Kidney glomerular epithelial cell (primary cell): ENCODE results near the gene ANGPTL4.
"Not testable (repeated sequence)": the region's sequence is repeated elsewhere in the genome, so short reads cannot be mapped to it uniquely, and the experiment has no call there.

Experiments used
- DNase-seq: peaks from one replicate; lab custom pipeline; 2025; lab: John Stamatoyannopoulos, UW

Gene ANGPTL4

DNA sequence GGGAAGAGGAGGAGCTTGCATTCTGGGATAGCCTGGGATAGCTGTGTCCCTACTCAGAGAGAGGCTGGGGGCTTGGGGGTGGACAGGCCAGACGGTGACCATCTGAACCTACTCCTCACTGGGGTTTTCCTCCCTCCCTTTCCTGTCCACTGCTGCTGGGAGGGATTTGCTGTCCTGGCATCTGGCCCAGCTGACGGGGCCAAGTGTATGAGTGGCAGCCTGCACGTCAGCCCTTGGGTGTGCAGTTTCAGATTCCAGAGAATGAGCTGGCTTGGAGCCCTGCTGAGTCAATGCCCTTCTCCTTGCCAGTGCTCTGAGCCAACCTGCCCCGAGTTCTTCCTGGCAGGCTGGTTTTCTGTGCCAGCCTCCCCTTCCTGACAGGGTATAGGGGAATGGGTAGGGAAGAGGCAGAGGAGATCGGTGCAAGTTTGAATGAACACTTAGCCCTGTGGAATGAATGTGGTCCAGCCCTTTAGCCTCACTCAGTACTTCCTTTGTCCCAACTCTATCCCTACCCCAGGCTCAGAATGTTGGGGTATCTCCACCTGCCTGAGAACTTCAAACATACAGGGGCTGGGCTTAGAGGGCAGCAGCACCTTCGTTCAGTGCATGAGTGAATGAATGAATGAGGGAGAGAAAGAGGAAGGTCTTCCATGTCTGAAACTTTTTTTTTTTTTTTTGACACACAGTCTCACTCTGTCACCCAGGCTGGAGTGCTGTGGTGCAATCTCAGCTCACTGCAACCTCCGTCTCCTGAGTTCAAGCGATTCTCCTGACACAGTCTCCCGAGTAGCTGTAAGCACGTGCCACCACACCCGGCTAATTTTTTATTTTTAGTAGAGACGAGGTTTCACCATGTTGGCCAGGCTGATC lies 1.8 kb upstream of the ANGPTL4 start:
- peak; percentile 98 for DNase-seq

DNA sequence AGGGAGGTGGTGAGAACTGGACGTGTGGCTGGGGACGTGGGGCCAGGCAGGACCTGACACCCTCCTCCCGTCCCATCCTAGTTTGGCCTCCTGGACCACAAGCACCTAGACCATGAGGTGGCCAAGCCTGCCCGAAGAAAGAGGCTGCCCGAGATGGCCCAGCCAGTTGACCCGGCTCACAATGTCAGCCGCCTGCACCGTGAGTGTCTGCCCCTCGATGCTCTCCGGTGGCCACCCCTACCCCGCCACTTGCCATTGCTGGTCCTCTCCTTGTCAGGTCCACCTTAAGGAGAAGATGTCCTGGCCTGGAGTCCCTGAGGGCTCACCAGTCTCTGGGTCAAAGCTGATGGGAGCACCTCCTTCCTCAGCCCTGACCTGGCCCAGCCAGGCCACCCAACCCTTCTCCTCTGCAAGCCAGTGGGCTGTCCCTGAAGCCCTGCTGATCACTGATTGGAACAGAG lies 2.2 kb downstream of the ANGPTL4 start:
- DNase-seq = no peak

DNA sequence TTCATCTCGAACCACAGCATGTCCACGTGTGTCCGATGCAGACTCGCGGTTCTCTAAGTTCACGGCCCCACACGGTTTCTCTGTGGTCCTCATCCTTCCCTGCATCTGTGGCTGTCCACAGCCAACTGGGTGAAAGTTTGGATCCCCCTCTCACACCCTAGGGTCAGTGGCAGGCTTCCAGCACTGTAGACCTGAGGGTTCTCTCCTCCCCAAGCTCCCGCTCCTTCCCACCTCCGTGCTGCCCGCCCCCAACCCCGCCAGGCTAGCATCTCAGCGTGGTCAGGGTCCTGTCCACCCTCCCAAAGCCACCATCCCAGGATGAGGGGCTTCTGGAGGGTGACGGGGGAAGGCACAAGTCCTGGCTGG lies 3.0 kb downstream of the ANGPTL4 start:
- DNase-seq = no peak

DNA sequence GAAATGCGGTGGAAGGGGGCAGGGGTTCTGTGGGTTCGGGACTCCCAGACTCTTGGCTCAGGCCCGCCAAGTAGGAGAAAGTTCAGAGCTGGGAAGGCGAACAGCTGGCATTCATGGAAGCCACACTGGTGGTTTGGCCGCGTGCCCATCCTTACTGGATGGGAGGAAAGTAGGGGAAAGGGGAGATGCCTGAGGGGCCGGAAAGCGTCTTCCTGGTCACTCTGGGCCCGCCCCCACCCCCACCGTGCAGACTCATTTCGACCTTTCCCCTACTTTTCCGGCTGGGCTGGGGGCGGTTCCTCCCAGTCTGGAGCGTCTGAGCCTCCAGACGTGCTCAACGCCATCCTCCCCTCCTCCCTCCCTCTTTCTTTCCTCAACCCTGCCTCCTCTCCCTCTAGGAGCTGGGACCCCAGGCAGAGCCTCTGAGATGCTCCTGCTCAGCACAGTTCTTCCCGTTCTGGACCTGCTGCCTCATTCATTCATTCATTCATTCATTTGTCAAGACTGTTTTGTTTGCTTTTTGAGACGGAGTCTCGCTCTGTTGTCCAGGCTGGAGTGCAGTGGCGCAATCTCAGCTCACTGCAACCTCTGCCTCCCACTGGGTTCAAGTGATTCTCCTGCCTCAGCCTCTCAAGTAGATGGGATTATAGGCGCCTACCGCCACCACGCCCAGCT lies 3.5 kb downstream of the ANGPTL4 start:
- peak; percentile 93 for DNase-seq

DNA sequence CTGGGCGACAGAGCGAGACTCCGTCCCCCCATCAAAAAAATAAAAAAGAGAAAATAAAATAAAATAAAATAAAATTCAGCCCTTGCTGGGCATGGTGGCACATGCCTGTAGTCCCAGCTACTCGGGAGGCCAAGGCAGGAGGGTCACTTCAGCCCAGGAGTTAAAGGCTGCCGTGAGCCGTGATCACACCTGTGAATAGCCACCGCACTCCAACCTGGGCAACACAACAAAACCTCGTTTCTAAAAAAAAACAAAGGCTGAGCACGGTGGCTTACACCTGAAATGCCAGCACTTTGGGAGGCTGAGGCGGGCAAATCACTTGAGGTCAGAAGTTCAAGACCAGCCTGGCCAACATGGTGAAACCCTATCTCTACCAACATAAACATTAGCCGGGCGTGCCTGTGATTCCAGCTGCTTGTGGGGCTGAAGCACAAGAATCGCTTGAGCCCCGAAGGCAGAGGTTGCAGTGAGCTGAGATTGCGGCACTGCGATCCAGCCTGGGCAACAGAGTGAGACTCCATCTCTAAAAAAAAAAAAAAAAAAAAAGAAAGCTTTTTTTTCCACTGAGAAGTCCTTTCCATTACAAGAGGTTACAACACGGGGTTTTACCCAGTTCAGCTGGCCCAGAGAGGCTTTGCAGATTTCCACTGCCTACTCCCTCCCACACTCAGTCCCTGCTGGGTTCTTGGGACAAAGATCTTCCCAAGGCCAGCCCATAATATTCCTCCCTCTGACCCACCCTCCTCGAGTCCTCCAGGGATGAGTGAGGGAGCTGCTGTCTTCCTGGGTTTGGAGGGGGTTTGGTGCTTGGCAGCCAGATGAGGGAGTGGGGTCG lies 6.4 kb downstream of the ANGPTL4 start:
- DNase-seq = no peak

DNA sequence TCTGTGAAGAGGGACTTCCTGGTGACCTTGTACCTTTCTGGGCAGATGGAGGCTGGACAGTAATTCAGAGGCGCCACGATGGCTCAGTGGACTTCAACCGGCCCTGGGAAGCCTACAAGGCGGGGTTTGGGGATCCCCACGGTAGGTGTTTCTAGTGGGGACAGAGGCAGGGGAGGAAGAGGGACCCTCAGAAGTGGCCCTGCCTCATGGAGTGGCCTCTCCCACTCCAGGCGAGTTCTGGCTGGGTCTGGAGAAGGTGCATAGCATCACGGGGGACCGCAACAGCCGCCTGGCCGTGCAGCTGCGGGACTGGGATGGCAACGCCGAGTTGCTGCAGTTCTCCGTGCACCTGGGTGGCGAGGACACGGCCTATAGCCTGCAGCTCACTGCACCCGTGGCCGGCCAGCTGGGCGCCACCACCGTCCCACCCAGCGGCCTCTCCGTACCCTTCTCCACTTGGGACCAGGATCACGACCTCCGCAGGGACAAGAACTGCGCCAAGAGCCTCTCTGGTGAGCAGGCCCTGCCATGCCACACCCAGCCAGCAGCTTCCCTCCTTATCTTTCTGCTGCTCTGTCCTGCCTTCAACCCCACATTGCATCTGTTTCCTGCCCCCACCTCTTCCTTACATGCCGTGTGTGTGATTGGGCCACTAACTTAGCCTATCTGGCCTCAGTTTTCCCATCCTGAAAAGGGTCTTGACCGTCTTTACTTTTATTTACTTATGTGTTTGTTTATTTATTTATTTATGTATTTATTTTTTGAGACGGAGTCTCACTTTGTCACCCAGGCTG lies 7.3 kb downstream of the ANGPTL4 start:
- DNase-seq = no peak

DNA sequence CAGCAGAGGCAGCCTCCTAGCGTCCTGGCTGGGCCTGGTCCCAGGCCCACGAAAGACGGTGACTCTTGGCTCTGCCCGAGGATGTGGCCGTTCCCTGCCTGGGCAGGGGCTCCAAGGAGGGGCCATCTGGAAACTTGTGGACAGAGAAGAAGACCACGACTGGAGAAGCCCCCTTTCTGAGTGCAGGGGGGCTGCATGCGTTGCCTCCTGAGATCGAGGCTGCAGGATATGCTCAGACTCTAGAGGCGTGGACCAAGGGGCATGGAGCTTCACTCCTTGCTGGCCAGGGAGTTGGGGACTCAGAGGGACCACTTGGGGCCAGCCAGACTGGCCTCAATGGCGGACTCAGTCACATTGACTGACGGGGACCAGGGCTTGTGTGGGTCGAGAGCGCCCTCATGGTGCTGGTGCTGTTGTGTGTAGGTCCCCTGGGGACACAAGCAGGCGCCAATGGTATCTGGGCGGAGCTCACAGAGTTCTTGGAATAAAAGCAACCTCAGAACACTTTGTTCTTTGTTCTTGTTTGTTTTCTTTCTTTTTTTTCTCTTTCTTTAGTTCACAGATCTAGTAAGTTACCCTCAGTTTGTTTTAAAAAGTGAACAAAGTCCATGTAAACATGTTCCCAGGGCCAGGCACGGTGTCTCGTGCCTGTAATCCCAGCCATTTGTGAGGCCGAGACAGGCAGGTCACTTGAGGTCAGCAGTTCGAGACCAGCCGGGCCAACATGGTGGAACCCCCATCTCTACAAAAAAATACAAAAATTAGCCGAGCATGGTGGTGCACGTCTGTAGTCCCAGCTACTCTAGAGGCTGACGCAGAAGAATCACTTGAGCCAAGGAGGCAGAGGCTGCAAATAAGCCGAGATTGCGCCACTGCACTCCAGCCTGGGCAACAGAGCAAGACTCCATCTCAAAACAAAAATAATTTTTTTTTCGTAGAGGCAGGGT lies 10.2 kb downstream of the ANGPTL4 start:
- DNase-seq = no peak

DNA sequence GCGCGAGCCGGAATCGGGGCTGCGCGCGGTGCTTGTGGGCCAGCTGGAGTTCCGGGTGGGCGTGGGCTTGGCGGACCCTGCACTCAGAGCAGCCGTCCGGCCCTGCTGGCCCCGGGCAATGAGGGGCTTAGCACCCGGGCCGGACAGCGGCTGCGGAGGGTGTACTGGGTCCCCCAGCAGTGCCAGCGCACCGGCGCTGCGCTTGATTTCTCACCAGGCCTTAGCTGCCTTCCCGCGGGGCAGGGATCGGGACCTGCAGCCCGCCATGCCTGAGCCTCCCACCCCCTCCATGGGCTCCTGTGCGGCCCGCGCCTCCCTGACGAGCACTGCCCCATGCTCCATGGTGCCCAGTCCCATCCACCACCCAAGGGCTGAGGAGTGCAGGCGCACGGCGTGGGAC lies 11.8 kb downstream of the ANGPTL4 start:
- DNase-seq = not testable (repeated sequence)

DNA sequence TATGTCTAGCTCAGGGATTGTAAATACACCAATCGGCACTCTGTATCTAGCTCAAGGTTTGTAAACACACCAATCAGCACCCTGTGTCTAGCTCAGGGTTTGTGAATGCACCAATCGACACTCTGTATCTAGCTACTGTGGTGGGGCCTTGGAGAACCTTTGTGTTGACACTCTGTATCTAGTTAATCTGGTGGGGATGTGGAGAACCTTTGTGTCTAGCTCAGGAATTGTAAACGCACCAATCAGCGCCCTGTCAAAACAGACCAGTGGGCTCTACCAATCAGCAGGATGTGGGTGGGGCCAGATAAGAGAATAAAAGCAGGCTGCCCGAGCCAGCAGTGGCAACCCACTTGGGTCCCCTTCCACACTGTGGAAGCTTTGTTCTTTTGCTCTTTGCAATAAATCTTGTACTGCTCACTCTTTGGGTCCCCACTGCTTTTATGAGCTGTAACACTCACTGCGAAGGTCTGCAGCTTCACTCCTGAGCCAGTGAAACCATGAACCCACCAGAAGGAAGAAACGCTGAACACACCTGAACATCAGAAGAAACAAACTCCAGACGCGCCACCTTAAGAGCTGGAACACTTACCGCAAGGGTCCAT lies 12.5 kb downstream of the ANGPTL4 start:
- DNase-seq = not testable (repeated sequence)

DNA sequence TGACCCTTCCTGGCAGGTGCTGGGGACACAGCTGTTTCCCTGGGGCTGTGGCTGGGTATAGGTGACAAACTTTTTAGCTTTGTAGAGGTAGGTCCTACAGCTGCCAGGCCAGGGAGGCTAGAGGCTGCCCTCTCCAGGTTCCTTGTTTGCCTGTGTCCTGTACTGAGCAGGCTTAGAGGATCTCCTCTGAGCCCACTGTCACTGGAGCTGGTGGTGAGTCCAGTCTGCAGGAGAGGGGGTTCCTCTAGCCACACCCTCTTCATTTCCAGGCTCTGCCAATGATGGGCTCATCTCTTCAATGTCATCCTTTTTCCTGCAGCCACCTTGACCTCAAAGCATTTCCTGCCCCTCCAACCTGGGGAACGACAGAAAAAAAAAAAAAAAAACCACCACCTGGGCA lies 13.6 kb downstream of the ANGPTL4 start:
- no peak for DNase-seq

DNA sequence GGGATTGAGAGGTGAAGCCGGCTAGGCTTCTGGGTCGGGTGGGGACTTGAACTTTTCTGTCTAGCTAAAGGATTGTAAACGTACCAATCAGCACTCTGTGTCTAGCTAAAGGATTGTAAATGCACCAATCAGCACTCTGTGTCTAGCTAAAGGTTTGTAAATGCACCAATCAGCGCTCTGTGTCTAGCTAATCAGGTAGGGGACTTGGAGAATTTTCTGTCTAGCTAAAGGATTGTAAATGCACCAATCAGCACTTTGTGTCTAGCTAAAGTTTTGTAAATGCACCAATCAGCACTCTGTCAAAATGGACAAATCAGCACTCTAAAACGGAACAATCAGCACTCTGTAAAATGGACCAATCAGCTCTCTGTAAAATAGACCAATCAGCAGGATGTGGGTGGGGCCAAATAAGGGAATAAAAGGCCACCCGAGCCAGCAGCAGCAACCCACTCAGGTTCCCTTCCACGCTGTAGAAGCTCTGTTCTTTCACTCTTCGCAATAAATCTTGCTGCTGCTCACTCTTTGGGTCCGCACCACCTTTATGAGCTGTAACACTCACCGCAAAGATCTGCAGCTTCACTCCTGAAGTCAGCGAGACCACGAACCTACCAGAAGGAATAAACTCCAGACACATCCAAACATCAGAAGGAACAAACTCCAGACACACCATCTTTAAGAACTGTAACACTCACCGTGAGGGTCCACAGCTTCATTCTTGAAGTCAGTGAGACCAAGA lies 15.4 kb downstream of the ANGPTL4 start:
- not testable (repeated sequence) for DNase-seq

DNA sequence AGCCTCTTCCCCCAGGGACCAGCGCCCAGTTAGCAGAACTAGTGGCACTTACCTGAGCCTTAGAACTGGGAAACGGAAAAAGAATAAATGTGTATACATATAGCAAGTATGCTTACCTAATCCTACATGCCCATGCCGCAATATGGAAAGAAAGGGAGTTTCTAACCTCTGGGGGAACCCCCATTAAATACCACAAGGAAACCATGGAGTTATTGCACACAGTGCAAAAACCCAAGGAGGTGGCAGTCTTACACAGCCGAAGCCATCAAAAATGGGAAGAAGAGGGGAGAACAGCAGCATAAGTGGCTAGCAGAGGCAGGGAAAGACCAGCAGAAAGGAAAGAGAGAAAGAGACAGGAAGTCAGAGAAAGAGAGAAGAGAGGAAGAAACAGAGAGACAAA lies 20.6 kb downstream of the ANGPTL4 start:
- not testable (repeated sequence) for DNase-seq

DNA sequence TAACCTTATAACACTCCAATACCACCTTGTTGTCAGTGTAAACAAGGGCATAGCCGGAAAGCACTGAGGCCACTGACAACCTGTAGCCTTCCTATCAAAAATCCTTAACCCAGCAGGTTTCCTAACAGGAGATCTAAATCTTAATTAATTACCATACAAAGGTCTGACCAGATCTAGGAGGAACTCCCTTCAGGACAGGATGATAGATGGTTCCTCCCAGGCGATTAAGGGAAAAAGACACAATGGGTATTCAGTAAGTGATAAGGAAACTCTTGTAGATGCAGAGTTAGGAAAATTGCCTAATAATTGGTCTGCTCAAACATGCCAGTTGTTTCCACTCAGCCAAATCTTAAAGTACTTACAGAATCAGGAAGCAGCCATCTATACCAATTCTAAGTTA lies 21.1 kb downstream of the ANGPTL4 start:
- DNase-seq = not testable (repeated sequence)

DNA sequence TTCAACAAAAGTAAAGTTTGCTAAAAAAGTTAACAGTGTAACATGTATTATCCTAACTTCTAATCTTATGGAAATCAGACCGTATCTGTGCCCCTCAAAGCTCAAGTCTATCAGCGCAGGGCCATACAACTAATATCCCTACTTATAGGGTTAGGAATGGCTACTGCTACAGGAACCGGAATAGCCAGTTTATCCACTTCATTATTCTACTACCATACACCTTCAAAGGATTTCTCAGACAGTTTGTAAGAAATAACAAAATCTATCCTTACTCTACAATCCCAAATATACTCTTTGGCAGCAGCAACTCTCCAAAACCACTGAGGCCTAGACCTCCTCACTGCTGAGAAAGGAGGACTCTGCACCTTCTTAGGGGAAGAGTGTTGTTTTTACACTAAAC lies 21.6 kb downstream of the ANGPTL4 start:
- DNase-seq = not testable (repeated sequence)

DNA sequence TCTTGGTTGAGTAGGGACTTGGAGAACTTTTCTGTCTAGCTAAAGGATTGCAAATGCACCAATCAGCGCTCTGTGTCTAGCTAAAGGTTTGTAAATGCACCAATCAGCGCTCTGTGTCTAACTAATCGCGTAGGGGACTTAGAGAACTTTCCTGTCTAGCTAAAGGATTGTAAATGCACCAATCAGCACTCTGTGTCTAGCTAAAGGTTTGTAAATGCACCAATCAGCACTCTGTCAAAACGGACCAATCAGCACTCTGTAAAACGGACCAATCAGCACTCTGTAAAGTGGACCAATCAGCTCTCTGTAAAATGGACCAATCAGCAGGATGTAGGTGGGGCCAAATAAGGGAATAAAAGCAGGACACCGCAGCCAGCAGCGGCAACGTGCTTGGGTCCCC lies 22.5 kb downstream of the ANGPTL4 start:
- DNase-seq = not testable (repeated sequence)

DNA sequence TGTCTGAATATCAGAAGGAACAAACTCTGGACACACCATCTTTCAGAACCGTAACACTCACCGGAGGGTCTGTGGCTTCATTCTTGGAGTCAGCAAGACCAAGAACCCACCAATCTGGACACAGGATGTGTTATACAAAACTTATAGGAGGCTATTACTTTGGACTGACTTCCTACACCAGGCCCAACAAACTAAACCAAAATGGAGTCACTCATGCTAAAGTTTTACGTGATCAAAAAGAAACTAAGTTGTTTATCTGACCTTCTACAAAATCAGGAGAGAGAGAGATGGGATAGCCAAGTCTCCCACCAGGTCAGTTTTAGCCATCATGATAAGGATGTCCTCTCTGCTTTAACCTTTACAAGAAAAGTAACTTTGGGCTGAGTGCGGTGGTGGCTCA lies 23.0 kb downstream of the ANGPTL4 start:
- DNase-seq = no peak

DNA sequence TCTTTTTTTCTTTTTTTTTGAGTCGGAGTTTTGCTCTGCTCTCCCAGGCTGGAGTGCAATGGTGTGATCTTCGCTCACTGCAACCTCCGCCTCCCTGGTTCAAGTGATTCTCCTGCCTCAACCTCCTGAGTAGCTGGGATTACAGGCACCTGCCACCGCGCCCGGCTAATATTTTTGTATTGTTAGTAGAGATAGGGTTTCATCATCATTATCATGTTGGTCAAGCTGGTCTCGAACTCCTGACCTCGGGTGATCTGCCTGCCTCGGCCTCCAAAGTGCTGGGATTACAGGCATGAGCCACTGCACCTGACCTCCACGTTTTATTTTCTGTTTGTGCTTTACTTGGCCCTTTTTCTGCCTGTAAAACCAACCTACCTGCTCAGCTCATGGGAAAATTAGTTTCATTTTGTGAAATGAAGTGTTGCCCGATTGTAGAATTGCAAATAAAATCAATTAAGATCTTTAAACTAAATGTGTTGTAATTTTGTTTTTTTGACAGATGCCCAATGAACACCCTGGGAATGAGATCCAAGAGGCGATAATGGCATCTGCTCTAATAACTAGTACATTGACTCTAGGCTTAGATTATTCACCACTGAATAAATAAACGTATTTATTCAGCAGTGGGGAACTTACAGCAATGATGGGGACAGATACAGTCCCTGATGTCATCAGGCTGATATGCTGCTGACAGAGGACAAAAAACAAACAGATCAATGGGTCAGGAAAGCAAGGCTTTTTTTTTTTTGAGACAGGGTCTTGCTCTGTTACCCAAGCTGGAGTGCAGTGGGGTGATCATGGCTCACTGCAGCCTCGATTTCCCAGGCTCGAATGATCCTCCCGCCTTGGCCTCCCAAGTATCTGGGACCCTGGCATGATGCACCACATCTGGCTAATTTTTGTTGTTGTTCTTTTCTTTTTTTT lies 24.0 kb downstream of the ANGPTL4 start:
- DNase-seq = no peak

DNA sequence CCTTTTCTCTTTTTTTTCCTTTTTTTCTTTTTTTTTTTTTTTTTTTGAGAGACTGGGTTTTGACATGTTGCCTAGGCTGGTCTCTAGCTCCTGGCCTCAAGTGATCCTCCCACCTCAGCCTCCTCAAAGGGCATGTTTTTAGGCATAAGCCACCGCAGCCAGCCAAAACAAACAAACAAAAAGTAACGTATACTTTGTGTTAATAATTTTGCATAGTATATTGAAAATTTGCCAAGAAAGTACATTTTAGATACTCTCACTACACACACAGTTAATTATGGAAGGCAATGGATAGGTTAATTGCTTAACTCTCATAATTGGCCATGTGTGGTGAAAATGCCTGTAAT lies 24.6 kb downstream of the ANGPTL4 start:
- DNase-seq = no peak
